ENCODE measurements around the gene TRAF3. TPM values are rescaled to one million over a fixed set of nuclear protein-coding genes. Genes with fewer than 3 reads are reported as not detected.

Gene TRAF3
- total and polyA plus RNA-seq, 3 experiments from 2014 or later: 16.3 to 62.0 (median 61.6) TPM

- no peak for DNase-seq
- ChIA-PET CTCF (no interaction called here), POLR2A (interaction anchor here (0.6 kb wide), 1 partner anchor 31 kb away, joined by 3 read pairs; no protein-coding TSS in a partner anchor)
- H3K27me3 ChIP-seq (ENCODE audit: insufficient read depth, low read length, poor library complexity, severe bottlenecking): no peaks in the 10 kb centered on the region
- H3K27me3 Mint-ChIP-seq: no peaks in the 10 kb centered on the region
- H3K36me3 ChIP-seq (ENCODE audit: insufficient read depth, low read length): no peaks in the 10 kb centered on the region
- peaks cover 35% of the 10 kb centered on the region for H3K4me1 ChIP-seq (ENCODE audit: insufficient read depth, low read length)
- no peak overlapping the region for H3K4me3 Mint-ChIP-seq
- peak overlapping the region in 2 of 8 donors; percentile 36 to 57 for H3K27ac Mint-ChIP-seq
- H3K4me3 ChIP-seq (ENCODE audit: low read length): no peak overlapping the region
- no peaks in the 10 kb centered on the region for H3K9me3 ChIP-seq (ENCODE audit: low read length)
- H3K27ac ChIP-seq (ENCODE audit: low read depth, low read length): no peak overlapping the region
- H3K36me3 Mint-ChIP-seq: peaks cover under 1 to 5% (median 5%) of the 10 kb centered on the region in 3 donors
- H3K4me1 Mint-ChIP-seq: peaks cover 57 to 85% (median 85%) of the 10 kb centered on the region in 3 donors
- no peaks in the 10 kb centered on the region for H3K9me3 Mint-ChIP-seq
Measured at GRCh38 chr14:102809870-102810269, 32.6 kb downstream of the TRAF3 start.

GRCh38 chr14:102810523-102810922, 33.3 kb downstream of the TRAF3 start:
- H3K27me3 ChIP-seq (ENCODE audit: insufficient read depth, low read length, poor library complexity, severe bottlenecking): no peaks in the 10 kb centered on the region
- H3K4me3 ChIP-seq (ENCODE audit: low read length): no peak overlapping the region
- H3K36me3 Mint-ChIP-seq: peaks cover 7 to 11% (median 10%) of the 10 kb centered on the region in 3 donors
- CTCF ChIA-PET: no interaction called here
- no peaks in the 10 kb centered on the region for H3K9me3 Mint-ChIP-seq
- no peak for DNase-seq
- H3K4me3 Mint-ChIP-seq: no peak overlapping the region
- H3K36me3 ChIP-seq (ENCODE audit: insufficient read depth, low read length): no peaks in the 10 kb centered on the region
- POLR2A ChIA-PET: no interaction called here
- H3K4me1 Mint-ChIP-seq: peaks cover 54 to 85% (median 85%) of the 10 kb centered on the region in 3 donors
- H3K4me1 ChIP-seq (ENCODE audit: insufficient read depth, low read length): peaks cover 29% of the 10 kb centered on the region
- no peak overlapping the region for H3K27ac ChIP-seq (ENCODE audit: low read depth, low read length)
- H3K9me3 ChIP-seq (ENCODE audit: low read length): no peaks in the 10 kb centered on the region
- H3K27me3 Mint-ChIP-seq: no peaks in the 10 kb centered on the region
- H3K27ac Mint-ChIP-seq: peak overlapping the region in 5 of 8 donors; percentile 26 to 71 (median 34)

- no peak for DNase-seq
- Mint-ChIP-seq H3K27me3 (no peaks in the 10 kb centered on the region), H3K4me3 (peak overlapping the region in 1 of 7 donors; percentile 12), H3K9me3 (no peaks in the 10 kb centered on the region), H3K4me1 (peaks cover 48 to 84% (median 80%) of the 10 kb centered on the region in 3 donors), H3K36me3 (peaks cover 8 to 13% (median 11%) of the 10 kb centered on the region in 3 donors), H3K27ac (peak overlapping the region in 1 of 8 donors; percentile 29)
- Histone ChIP-seq H3K9me3 (ENCODE audit: low read length) (no peaks in the 10 kb centered on the region), H3K27me3 (ENCODE audit: insufficient read depth, low read length, poor library complexity, severe bottlenecking) (no peaks in the 10 kb centered on the region), H3K27ac (ENCODE audit: low read depth, low read length) (no peak overlapping the region), H3K36me3 (ENCODE audit: insufficient read depth, low read length) (no peaks in the 10 kb centered on the region), H3K4me1 (ENCODE audit: insufficient read depth, low read length) (peaks cover 20% of the 10 kb centered on the region), H3K4me3 (ENCODE audit: low read length) (no peak overlapping the region)
- ChIA-PET POLR2A (no interaction called here), CTCF (interaction anchor here (1.3 kb wide), 1 partner anchor 9 kb away, joined by 3 read pairs; no protein-coding TSS in a partner anchor)
Measured at GRCh38 chr14:102811254-102811963, 34.2 kb downstream of the TRAF3 start.

- ChIA-PET CTCF (interaction anchor here (1.3 kb wide), 1 partner anchor 9 kb away, joined by 3 read pairs; no protein-coding TSS in a partner anchor), POLR2A (no interaction called here)
- H3K4me1 ChIP-seq (ENCODE audit: insufficient read depth, low read length): peaks cover 14% of the 10 kb centered on the region
- Mint-ChIP-seq H3K27me3 (no peaks in the 10 kb centered on the region), H3K4me3 (peak overlapping the region in 1 of 7 donors; percentile 0), H3K9me3 (no peaks in the 10 kb centered on the region), H3K27ac (peak overlapping the region in 3 of 8 donors; percentile 2 to 70 (median 24)), H3K36me3 (peaks cover 8 to 19% (median 16%) of the 10 kb centered on the region in 3 donors), H3K4me1 (peaks cover 48 to 84% (median 80%) of the 10 kb centered on the region in 3 donors)
- no peaks in the 10 kb centered on the region for H3K9me3 ChIP-seq (ENCODE audit: low read length)
- no peaks in the 10 kb centered on the region for H3K36me3 ChIP-seq (ENCODE audit: insufficient read depth, low read length)
- no peak overlapping the region for H3K27ac ChIP-seq (ENCODE audit: low read depth, low read length)
- H3K4me3 ChIP-seq (ENCODE audit: low read length): no peak overlapping the region
- DNase-seq: no peak
- no peaks in the 10 kb centered on the region for H3K27me3 ChIP-seq (ENCODE audit: insufficient read depth, low read length, poor library complexity, severe bottlenecking)
Measured at GRCh38 chr14:102811971-102812370, 34.7 kb downstream of the TRAF3 start.

- Histone ChIP-seq H3K27ac (ENCODE audit: low read depth, low read length) (no peak overlapping the region), H3K4me3 (ENCODE audit: low read length) (no peak overlapping the region), H3K9me3 (ENCODE audit: low read length) (no peaks in the 10 kb centered on the region), H3K4me1 (ENCODE audit: insufficient read depth, low read length) (peaks cover 12% of the 10 kb centered on the region), H3K27me3 (ENCODE audit: insufficient read depth, low read length, poor library complexity, severe bottlenecking) (no peaks in the 10 kb centered on the region), H3K36me3 (ENCODE audit: insufficient read depth, low read length) (no peaks in the 10 kb centered on the region)
- POLR2A ChIA-PET: no interaction called here
- no peaks in the 10 kb centered on the region for H3K9me3 Mint-ChIP-seq
- peak overlapping the region in 4 of 8 donors; percentile 2 to 32 (median 24) for H3K27ac Mint-ChIP-seq
- H3K27me3 Mint-ChIP-seq: no peaks in the 10 kb centered on the region
- peaks cover 8 to 24% (median 17%) of the 10 kb centered on the region in 3 donors for H3K36me3 Mint-ChIP-seq
- CTCF ChIA-PET: no interaction called here
- no peak for DNase-seq
- peak overlapping the region in 1 of 7 donors; percentile 29 for H3K4me3 Mint-ChIP-seq
- H3K4me1 Mint-ChIP-seq: peaks cover 49 to 85% (median 80%) of the 10 kb centered on the region in 3 donors
Measured at GRCh38 chr14:102813691-102814090, 36.4 kb downstream of the TRAF3 start.

- ChIA-PET POLR2A (no interaction called here), CTCF (no interaction called here)
- H3K4me3 Mint-ChIP-seq: no peak overlapping the region
- Histone ChIP-seq H3K36me3 (ENCODE audit: insufficient read depth, low read length) (no peaks in the 10 kb centered on the region), H3K27ac (ENCODE audit: low read depth, low read length) (no peak overlapping the region), H3K9me3 (ENCODE audit: low read length) (no peaks in the 10 kb centered on the region), H3K4me1 (ENCODE audit: insufficient read depth, low read length) (peaks cover 35% of the 10 kb centered on the region), H3K4me3 (ENCODE audit: low read length) (no peak overlapping the region), H3K27me3 (ENCODE audit: insufficient read depth, low read length, poor library complexity, severe bottlenecking) (no peaks in the 10 kb centered on the region)
- H3K27ac Mint-ChIP-seq: peak overlapping the region in 7 of 8 donors; percentile 4 to 80 (median 61)
- H3K27me3 Mint-ChIP-seq: no peaks in the 10 kb centered on the region
- peaks cover 8 to 25% (median 14%) of the 10 kb centered on the region in 3 donors for H3K36me3 Mint-ChIP-seq
- no peaks in the 10 kb centered on the region for H3K9me3 Mint-ChIP-seq
- DNase-seq: no peak
- peaks cover 61 to 89% (median 86%) of the 10 kb centered on the region in 3 donors for H3K4me1 Mint-ChIP-seq
Measured at GRCh38 chr14:102817318-102817717, 40.1 kb downstream of the TRAF3 start.

- H3K4me1 Mint-ChIP-seq: peaks cover 66 to 92% (median 90%) of the 10 kb centered on the region in 3 donors
- H3K27ac ChIP-seq (ENCODE audit: low read depth, low read length): no peak overlapping the region
- H3K4me3 Mint-ChIP-seq: peak overlapping the region in 4 of 7 donors; percentile 0 to 12 (median 6)
- peaks cover 8 to 25% (median 14%) of the 10 kb centered on the region in 3 donors for H3K36me3 Mint-ChIP-seq
- H3K4me3 ChIP-seq (ENCODE audit: low read length): no peak overlapping the region
- peak overlapping the region in 6 of 8 donors; percentile 42 to 95 (median 70) for H3K27ac Mint-ChIP-seq
- POLR2A ChIA-PET: interaction anchor here (0.7 kb wide), 1 partner anchor 13 kb away, joined by 3 read pairs; no protein-coding TSS in a partner anchor
- no peaks in the 10 kb centered on the region for H3K36me3 ChIP-seq (ENCODE audit: insufficient read depth, low read length)
- H3K9me3 ChIP-seq (ENCODE audit: low read length): no peaks in the 10 kb centered on the region
- CTCF ChIA-PET: interaction anchor here (1.5 kb wide), 1 partner anchor 23 kb away, joined by 3 read pairs; no protein-coding TSS in a partner anchor
- DNase-seq: no peak
- H3K4me1 ChIP-seq (ENCODE audit: insufficient read depth, low read length): peaks cover 35% of the 10 kb centered on the region
- H3K9me3 Mint-ChIP-seq: no peaks in the 10 kb centered on the region
- H3K27me3 ChIP-seq (ENCODE audit: insufficient read depth, low read length, poor library complexity, severe bottlenecking): no peaks in the 10 kb centered on the region
- no peaks in the 10 kb centered on the region for H3K27me3 Mint-ChIP-seq
Measured at GRCh38 chr14:102817942-102818940, 41.0 kb downstream of the TRAF3 start.

Measured in CD8-positive, alpha-beta memory T cell (primary cell).